GM18951 (cell line): ENCODE results near the gene ZNF835.

Experiments
- POLR2A ChIP-seq: IDR thresholded peaks from 4 replicates; pipeline ENCODE4 v1.6.1; 2011; ENCODE audit warnings: mild to moderate bottlenecking; ENCODE audit not compliant: insufficient read length, insufficient read depth; ENCODE audit errors: extremely low read depth
- in situ Hi-C: fragments of 300-500 bp; cut with MboI; formaldehyde crosslinking; loops from one replicate; pipeline ENCODE4 v1.12.0; 2022; ENCODE audit warnings: low sequenced_read_pairs, mixed read lengths, inconsistent platforms; ENCODE audit not compliant: unreplicated experiment

The ZNF835 gene

DNA sequence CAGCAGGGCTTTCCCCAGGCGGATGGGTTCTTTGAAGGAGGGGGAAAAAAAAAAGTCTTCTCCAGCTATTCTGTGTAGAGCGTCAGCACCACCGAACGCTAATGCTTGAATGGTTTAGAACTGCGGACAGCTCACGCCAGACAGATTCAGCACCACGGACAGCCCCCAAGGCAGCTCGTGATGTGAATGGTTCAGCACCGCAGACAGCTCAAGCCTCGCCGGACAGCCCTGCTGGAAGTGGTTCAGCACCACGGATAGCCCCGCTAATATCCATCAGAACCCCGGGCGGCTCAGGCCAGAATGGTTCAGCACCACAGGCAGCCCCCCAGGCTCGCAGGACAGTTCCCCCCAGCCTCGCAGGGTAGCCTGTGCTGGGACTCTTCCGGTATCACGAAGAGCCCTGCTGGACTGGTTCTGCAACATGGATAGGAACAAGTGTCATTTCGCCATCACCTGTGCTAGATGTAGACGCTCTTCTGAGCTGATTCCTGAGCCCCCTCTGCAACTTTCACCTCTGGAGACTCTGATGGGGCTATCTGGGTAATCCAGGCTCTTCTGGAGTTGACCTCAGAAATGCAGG, 33.5 kb downstream of the ZNF835 start:
- in situ Hi-C loops = no loop called here

GRCh38 chr19:56633021-56633420, 38.5 kb downstream of the ZNF835 start:
- in situ Hi-C loops = no loop called here
- no peak for TF ChIP-seq POLR2A

More for the DNA sequence above, 33.5 kb downstream of the ZNF835 start:
- no peak for TF ChIP-seq POLR2A

- in situ Hi-C loops = no loop called here
- TF ChIP-seq POLR2A = no peak
These were observed 45.8 kb downstream of the ZNF835 start for GRCh38 chr19:56625708-56626107.

- in situ Hi-C loops = no loop called here
- no peak for TF ChIP-seq POLR2A
These were observed 48.6 kb downstream of the ZNF835 start for GRCh38 chr19:56623006-56623405.

GRCh38 chr19:56622374-56622773, 49.2 kb downstream of the ZNF835 start:
- in situ Hi-C loops = no loop called here
- TF ChIP-seq POLR2A = no peak

DNA sequence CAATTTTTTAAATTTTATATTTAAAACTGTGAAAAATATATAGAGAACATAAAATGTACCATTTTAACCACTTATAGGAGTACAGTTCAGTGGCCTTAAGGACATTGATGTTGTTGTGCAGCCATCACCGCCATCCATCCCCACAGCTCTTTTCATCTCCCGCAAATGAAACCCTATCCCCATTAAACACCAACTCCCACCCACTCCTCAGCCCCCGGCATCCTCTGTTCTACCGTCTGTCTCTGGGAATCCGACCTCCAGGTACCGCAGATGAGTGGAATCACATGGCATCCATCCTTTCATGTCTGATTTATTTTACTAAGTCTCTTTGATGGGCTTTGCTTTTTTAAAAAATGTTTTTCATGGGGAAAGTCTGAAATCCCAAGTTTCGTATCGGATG, 52.4 kb downstream of the ZNF835 start:
- no peak for TF ChIP-seq POLR2A
- in situ Hi-C loops = no loop called here

DNA sequence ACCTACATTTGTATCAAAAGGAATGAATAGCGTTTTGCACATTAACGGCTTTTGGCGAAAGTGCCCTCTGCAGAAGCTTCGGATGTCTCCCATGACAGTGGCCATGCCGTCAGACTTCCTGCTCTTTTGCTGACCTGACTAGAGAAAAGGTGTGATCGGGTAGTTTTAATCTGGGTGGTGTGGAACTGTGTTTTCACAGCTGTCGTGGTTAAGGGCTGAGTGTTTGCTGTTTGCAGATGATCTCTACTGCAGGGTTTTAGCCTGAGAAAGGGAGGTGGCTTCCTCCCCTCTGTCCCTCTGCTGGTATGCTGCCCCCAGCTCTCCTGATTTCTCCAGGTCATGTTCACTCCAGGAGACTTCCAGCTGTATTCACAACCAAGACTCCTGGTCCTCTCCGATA, 54.0 kb downstream of the ZNF835 start:
- TF ChIP-seq POLR2A = no peak
- in situ Hi-C loops = no loop called here

GRCh38 chr19:56613639-56614038, 57.9 kb downstream of the ZNF835 start:
- in situ Hi-C loops = no loop called here
- no peak for TF ChIP-seq POLR2A

DNA sequence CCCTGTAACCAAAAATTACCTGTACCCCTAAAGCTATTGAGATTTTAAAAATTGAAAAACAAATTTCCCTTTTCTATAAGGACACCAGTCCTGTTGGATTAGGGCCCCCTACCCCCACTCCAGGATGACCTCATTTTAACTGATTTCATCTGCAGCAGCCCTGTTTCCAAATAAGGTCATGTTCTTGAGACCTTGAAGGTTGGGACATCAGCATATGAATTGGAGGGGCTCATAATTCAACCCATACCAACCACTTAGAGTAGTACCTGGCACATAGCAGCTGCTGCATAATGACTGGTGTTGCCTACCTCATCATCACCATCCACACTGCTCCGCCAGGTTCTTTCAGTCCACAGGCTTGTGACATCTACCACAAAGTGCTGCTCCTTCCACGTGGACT, 58.8 kb downstream of the ZNF835 start:
- no peak for TF ChIP-seq POLR2A
- in situ Hi-C loops = no loop called here
